Epithelial cell of esophagus (primary cell): ENCODE results near the gene KCNS1.

ENCODE experiments used
- DNase-seq: peaks from one replicate; pipeline ENCODE4 v3.0.0; 2010; ENCODE audit warnings: low read depth
- H3K4me3 ChIP-seq: 2 replicates; pipeline ENCODE4 v1.5.1; 2011; ENCODE audit warnings: mild to moderate bottlenecking, low read length, control low read depth
- TF ChIP-seq, protein P1 (sequence below): IDR thresholded peaks from 2 replicates; pipeline ENCODE4 v1.5.1; 2011; ENCODE audit warnings: low read depth, mild to moderate bottlenecking, low read length, control low read depth, inconsistent platforms; ENCODE audit not compliant: insufficient read depth; ENCODE audit errors: missing control alignments

The KCNS1 gene

DNA sequence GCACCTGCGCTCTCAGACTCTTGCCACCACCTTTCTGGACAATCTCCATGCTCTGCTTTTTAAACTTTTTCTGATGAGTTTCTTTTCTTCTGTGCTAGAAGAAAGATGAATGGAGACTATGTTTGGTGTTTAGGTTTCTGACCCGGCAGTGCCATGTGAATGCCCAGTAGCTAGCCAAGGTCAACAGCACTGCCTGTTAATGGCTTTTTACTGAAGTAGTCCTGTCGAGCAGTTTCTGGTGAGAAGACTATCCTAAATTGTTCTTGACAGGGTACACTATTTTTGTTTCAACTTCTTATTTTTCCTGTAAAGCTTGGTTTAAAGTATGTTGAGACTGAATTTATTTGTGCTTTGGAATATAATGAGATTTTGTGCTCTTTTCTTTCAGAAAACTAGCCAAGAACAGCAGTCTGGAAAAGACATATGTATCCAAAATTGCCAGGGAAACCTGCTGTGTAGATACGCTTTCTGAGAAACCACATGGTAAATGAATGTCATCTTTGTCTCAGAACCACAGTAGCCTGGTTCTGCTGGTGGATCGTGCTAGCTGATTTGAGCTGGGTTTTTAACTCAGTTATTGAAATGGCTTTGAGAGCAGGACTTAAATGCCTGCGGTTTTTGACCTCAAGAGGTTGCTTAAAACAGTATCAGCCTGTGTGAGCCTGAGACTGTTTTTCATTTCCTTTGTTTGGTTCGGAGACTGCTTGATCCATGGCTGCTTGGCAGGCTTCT lies 48.1 kb downstream of the KCNS1 start:
- TF ChIP-seq, protein P1, sequence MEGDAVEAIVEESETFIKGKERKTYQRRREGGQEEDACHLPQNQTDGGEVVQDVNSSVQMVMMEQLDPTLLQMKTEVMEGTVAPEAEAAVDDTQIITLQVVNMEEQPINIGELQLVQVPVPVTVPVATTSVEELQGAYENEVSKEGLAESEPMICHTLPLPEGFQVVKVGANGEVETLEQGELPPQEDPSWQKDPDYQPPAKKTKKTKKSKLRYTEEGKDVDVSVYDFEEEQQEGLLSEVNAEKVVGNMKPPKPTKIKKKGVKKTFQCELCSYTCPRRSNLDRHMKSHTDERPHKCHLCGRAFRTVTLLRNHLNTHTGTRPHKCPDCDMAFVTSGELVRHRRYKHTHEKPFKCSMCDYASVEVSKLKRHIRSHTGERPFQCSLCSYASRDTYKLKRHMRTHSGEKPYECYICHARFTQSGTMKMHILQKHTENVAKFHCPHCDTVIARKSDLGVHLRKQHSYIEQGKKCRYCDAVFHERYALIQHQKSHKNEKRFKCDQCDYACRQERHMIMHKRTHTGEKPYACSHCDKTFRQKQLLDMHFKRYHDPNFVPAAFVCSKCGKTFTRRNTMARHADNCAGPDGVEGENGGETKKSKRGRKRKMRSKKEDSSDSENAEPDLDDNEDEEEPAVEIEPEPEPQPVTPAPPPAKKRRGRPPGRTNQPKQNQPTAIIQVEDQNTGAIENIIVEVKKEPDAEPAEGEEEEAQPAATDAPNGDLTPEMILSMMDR = no peak
- no peak overlapping the region for H3K4me3 ChIP-seq
- no peak for DNase-seq

DNA sequence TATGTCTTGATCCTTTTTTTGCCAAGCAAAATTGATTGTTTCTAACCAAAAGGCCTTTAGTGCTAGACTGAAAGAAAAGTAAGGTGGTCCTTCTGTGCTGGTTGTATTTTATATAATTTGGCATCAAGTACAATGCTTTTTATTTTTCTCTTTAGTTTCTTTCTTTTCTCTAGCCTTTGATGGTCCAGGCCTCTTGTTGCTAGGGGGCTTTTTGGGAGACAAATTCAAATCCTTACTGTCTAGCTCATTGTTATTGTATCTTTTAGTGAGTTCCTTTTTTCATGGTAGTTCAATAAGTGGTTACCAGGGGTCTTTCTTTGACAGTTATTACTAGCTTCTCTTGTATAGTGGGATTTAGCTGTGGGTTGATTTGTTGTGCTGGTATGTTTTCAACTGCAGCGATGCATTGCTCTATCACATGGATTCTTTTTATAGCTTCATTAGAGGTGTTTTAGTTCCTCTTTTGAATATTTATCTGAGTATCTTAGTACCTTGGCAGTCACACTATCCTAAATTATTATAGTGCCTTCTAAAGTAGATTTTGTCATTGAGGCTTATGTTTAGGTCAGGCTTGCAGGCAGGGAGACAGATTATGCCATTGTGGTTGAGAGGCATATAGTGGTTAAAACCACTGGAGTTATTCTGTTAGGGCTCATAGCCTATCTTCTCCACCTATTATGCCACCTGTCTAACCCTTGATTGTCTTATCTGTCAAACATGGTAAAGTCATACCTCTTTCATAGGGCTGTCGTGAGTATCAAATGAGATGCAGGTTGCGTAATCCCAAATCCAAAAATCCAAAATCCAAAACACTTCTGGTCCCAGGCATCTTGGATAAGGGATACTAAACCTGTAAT lies 49.5 kb downstream of the KCNS1 start:
- H3K4me3 ChIP-seq = no peak overlapping the region
- TF ChIP-seq, protein P1 = no peak
- no peak for DNase-seq

DNA sequence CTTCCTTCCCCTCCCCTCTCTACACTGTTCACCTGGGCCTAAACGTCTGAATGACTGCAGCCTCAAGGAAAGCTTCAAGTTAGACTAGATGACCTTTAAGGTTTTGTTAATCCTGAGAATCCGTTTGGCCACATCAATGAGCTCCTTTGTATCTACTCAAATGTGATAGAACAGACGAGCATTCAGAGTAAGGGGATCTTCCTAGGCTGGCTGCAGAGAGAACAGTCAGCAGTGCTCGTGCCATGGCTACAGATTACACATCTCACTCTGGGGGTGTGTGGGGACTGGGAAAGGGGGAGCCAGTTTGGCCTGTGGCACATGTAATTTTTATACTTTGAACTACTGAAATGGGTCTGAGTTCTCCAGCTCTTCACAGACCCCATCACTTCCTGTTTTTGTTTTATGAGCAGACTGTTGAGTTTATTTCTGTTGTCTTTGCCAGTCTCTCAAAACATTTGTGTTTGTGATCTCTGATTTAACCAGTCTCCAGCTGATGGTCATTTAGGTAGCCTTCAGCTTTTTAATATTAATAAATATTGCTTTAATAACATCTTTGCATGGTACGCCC lies 50.9 kb downstream of the KCNS1 start:
- TF ChIP-seq, protein P1 = no peak
- DNase-seq = no peak
- H3K4me3 ChIP-seq = no peak overlapping the region

DNA sequence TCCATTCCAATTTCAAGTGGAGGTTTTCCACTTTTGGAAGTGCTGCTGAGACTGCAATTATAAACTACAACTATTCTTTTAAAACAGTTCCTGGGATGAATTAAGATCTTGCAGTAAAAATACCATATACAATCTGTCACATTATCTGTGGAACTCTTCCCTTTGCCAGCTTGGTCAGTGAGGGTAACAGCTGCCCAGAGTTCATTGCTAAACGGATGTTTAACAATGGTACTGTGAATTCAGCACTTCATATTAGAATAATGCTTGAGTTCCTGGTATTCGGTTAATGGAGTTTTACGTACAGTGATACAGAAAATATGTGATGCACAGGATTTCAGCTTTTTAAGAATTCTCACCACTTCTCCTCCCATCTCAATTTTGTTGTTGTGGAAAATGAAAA lies 51.5 kb downstream of the KCNS1 start:
- no peak for DNase-seq
- TF ChIP-seq, protein P1 = no peak
- H3K4me3 ChIP-seq = no peak overlapping the region

DNA sequence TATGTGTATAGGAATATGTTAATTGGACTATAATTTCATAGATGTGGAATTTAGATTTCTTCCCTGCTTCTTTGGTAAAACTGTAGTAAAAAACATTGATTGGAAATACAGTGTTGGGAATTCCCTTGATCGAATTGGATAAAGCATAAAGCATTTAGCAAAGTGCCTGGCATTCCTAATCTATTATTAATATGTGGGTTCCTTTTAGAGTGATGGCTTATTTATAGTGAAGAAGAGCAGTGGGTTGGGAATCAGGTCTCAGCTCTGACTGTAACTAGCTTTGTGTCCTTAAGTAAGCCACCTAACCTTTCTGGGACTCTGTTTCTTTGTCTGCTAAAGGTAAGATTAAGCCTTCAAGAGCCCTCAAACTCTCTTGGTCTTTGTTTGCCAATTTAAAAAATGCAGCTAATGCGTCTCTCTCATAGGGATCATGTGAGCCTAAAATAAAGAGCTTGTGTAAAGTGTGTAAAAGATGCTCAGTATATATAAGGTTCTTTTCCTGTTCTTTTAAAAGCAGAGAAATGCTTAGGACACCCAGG lies 53.3 kb downstream of the KCNS1 start:
- no peak for DNase-seq
- TF ChIP-seq, protein P1 = no peak
- H3K4me3 ChIP-seq = no peak overlapping the region

DNA sequence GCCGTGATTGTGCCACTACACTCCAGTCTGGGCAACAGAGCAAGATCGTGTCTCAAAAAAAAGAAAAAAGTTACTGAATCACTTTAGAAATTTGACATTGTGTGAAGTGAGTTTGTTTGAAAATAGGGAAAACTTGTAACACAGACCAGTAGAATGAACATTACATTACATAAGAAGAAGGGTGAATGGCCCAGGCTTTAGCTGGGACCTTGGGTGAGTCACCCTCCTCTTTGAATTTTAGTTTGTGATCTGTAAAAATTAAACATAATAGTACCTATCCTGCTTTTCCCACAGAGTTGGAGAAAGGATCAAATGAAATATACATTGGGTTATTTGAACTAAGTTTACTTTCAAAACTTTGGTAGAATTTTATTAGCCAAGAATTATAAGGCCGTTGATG lies 56.3 kb downstream of the KCNS1 start:
- no peak for DNase-seq
- no peak overlapping the region for H3K4me3 ChIP-seq
- TF ChIP-seq, protein P1 = no peak
